NK-92 (cell line): ENCODE measurements around the gene LACRT.

Experiments
- DNase-seq: peaks from one replicate; lab custom pipeline; 2025; ENCODE audit not compliant: unreplicated experiment; lab: John Stamatoyannopoulos, UW

The LACRT gene

DNA sequence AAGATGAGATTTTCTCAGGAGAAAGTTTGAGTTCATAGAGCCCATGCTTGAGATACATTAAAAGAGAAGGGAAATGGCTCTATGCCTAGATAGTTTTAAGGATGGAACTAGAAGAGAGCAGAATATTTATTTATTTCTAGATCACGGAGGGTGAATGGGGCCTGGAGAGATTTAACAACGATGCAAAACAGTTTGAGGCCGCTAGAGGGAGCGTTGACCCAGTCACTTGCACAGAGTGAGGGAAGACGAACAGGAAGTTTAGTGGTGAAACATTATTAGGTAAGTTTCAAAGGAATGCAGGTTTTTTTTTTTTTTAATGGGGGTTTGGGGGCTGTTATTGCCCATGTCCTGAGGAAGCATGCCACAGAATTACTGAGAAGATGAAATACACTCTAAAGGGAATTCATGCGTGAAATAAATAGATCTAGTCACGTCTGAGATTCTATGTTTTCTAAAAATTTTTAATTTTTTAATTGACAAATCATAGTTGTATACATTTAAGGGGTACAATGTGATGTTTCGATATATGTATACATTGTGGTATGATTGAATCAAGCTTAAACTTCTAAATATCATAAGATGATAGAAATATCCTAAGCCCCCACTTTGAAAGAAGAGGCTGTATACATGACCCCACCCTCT is 31.4 kb downstream of the LACRT start:
- DNase-seq: no peak

DNA sequence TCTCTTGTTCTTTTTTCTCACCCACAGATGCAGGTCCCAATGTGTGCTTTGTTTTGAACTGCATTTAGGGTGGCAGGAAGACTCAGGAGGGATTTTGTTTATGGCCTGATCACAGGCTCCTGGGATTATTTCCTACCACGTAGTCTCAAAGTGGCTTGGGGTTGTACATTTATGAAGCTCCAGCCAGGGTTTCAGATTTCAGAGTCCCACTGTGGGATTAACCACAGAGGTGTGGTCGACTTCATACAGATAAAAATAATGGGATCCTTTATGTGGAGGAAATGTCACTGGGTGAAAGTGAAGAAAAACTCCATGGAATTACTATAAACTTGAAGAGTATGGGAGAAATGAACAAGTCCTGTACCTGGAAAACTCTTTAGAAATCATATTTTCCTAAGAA is 32.0 kb downstream of the LACRT start:
- DNase-seq: no peak

DNA sequence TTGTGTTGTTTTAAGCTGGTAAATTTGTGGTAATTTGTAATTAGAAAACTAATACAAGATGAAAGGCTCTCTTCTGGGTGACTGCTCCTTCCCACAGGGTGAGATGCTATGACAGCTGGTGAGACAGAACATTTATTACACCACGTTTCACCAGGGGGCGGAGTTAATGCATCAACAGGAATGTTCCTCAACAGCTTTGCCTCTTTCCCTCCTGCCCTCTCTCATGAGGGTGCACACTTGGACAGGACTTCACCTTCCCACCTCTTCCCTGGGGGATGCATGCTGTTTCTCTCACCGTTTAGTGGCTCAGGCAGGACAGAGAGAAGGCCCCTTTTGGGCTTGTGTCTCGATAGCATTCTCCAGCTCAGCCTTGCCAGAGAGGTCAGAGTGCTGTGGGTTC is 32.9 kb downstream of the LACRT start:
- no peak for DNase-seq

GRCh38 chr12:54598970-54599369 is 35.7 kb downstream of the LACRT start:
- no peak for DNase-seq

DNA sequence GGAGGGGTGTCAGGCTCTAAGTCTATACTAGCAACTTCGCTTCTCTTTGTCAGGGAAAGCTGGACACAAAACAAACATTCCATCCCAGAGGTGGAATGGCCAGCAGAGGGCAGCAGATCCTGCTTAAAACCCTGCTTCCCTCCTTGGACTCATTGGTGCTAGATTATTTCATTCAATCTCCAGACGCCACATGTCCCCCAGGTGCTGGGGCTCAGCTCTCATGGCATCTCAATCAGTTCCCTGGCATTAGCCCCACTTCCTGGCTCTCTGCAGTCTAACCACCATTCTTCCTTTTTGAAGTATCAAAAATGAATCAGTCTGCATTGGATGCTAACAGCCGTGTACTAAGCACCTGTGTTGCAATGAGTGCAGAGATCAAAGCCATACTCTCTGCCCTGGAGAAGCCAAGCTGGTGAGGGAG is 38.2 kb downstream of the LACRT start:
- DNase-seq: no peak

DNA sequence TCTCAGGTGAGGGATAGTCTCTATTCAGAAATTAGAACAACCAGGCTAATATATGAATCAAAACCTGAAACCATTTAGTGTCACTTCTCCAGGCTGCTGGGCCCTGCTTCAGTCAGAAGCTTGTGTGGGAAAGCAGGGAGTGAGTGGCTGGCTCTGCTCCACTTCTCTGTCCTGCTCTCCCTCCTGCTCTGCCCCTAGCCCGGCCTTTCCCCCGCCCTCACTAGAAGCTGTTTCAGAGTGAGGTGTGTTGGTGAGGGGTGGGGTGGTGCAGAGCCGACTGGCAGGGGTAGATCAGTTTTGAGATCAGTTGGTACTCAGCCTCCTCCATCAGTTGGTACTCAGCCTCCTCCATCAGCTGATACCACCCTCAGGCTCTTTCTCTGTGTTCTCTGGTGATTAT is 39.2 kb downstream of the LACRT start:
- DNase-seq: no peak

- no peak for DNase-seq
Observed at GRCh38 chr12:54593725-54594124, 41.0 kb downstream of the LACRT start.

DNA sequence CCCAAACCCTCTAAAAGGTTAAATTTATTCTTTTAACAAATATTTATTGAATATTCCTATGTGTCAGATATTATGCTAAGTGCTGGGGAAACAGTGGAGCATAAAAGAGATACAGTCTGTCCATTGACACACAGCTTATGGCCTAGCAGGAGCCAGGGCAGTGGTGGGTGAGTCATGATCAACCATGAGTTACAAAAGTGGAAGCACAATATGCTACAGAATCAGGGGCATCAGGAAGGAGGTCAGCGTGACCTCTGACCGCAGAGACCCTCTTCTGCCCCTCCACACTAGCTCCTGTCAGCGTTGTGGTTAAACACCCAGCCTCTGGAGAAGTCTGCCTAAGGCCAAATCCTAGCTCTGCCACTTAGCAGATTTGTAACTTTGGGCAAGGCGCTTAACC is 41.6 kb downstream of the LACRT start:
- DNase-seq: no peak

- DNase-seq: no peak
Observed at GRCh38 chr12:54592316-54592715, 42.4 kb downstream of the LACRT start.

DNA sequence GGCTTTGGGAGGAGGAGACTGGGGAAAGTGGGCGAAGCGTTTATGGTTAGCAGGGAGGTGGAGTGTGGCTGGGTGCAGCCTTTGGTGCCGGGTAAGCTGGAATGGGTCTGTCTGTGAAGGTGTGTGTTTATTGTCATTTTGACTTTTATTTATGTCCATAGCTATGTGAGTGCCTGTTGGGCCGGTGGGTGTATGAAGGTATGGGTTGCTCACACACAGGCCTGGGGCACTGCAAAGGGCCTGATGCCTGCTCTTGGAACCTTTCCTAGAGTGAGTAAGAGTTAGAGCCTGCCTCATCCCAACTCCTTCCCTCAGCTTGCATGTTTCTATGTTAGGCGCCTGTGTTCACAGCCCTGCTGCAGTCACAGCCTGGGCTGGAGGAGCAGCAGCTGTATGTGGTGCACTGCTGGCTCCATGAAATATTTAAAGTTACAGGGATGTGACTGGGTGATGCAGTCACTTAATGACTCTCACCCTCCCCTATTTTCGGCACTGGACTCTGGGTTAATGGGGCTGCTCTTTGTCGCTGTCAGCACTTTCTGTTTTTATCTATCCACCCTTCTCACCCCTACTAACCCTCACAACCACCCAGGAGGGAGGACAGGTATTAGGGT is 43.6 kb downstream of the LACRT start:
- DNase-seq: no peak

GRCh38 chr12:54589964-54590363 is 44.7 kb downstream of the LACRT start:
- DNase-seq: no peak

DNA sequence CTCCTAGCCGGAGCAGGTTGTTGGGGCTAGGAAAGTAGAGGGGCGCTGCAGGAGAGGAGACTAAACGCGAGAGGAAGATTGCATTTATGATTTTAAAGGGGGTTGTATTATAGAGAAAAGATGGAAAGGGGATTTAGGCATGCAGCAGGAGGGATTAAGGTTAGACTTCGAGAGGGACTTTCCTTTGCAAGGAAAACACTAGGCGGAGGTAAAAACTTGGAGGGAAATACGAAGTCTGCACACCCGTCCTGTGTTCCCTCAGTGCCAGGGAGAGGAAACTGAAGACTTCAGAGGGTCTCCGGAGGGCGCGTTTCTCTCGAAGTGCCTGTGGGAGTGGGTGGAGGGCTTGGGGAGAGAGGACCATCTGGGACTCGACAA is 45.8 kb downstream of the LACRT start:
- DNase-seq: no peak

GRCh38 chr12:54588110-54588889 is 46.4 kb downstream of the LACRT start, which contains the start of gene PPP1R1A:
TSS of gene PPP1R1A (minus strand) at chr12:54588659. CDS start at chr12:54588488, 171 bp downstream.
- no peak for DNase-seq

GRCh38 chr12:54587315-54587873 is 47.3 kb downstream of the LACRT start:
- no peak for DNase-seq

- DNase-seq: no peak
Observed at GRCh38 chr12:54586620-54587019, 48.1 kb downstream of the LACRT start.

DNA sequence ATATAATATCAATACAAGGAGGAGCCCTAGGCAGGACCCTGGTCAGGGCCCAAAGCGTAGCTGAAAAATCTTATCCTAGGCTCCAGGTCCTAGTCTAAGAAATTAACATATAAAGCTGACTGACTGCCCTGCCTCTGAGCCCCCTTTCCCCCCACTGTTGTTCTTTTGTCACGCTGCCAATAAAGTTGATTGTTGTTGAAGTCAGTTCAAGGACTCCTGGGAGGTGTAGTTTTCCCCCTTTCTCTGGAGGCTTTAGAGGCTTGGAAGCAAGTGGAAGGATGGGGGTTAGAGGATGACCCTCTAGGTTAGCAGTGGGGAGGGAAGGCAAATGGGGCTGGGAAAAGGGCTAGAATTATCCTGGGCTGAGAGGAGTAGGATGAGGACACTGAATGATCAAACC is 49.5 kb downstream of the LACRT start:
- no peak for DNase-seq

DNA sequence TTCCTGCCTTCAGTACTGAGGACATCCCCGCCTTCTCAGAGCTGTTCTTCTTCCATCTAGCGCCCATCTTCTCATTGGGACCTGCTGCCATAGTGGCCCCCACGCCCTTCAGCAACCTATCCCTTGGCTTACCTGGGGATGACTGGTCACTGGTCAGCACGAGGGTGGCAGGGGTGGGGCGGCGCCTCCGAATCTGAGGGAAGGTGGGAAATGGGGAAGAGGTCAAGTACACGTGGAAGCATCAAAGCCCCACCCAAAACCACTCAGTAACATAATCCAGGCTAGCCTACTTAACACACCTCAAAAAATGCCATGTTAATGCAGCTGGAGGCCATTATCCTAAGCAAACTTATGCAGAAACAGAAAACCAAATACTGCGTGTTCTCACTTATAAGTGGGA is 50.6 kb downstream of the LACRT start:
- no peak for DNase-seq

- DNase-seq: no peak
Observed at GRCh38 chr12:54583726-54584125, 51.0 kb downstream of the LACRT start.

- DNase-seq: no peak
Observed at GRCh38 chr12:54581412-54581811, 53.3 kb downstream of the LACRT start.
